Astrocyte (in vitro differentiated cells and primary cell): Measurements from ENCODE around the gene CCDC74A.

Experiments used
- EZH2 ChIP-seq: IDR thresholded peaks from 2 replicates; pipeline ENCODE4 v1.6.1; 2012; ENCODE audit warnings: mild to moderate bottlenecking, low read length, inconsistent platforms; ENCODE audit not compliant: insufficient read depth
- TF ChIP-seq, protein P1 (sequence below): IDR thresholded peaks from 2 replicates; pipeline ENCODE4 v1.5.1; 2011; ENCODE audit warnings: low read depth, mild to moderate bottlenecking, inconsistent platforms, low read length, moderate library complexity; ENCODE audit not compliant: insufficient read depth

DNA sequence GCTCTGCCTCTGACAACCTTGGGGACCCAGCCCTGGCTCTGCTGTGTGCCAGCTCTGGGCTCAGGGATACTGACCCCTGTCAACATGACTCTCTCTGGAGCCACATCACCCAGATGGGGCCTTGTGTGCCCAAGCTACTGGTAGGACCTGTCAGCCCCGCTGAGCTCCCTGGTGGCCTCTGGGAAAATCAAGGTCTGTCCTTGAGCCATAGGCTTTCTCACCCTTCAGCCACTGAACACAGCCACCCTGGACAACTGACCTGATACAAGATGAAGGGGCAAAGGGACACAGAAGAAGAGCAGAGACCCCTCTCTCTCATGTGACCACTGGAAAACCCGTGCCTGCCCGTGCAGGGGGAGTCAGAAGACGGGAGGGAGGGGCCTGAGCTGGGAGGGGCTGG lies 7.8 kb downstream of the CCDC74A start:
- TF ChIP-seq, protein P1, sequence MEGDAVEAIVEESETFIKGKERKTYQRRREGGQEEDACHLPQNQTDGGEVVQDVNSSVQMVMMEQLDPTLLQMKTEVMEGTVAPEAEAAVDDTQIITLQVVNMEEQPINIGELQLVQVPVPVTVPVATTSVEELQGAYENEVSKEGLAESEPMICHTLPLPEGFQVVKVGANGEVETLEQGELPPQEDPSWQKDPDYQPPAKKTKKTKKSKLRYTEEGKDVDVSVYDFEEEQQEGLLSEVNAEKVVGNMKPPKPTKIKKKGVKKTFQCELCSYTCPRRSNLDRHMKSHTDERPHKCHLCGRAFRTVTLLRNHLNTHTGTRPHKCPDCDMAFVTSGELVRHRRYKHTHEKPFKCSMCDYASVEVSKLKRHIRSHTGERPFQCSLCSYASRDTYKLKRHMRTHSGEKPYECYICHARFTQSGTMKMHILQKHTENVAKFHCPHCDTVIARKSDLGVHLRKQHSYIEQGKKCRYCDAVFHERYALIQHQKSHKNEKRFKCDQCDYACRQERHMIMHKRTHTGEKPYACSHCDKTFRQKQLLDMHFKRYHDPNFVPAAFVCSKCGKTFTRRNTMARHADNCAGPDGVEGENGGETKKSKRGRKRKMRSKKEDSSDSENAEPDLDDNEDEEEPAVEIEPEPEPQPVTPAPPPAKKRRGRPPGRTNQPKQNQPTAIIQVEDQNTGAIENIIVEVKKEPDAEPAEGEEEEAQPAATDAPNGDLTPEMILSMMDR: no peak
- no peak for TF ChIP-seq EZH2
